ENCODE data around the gene FANCI.

The FANCI gene

DNA sequence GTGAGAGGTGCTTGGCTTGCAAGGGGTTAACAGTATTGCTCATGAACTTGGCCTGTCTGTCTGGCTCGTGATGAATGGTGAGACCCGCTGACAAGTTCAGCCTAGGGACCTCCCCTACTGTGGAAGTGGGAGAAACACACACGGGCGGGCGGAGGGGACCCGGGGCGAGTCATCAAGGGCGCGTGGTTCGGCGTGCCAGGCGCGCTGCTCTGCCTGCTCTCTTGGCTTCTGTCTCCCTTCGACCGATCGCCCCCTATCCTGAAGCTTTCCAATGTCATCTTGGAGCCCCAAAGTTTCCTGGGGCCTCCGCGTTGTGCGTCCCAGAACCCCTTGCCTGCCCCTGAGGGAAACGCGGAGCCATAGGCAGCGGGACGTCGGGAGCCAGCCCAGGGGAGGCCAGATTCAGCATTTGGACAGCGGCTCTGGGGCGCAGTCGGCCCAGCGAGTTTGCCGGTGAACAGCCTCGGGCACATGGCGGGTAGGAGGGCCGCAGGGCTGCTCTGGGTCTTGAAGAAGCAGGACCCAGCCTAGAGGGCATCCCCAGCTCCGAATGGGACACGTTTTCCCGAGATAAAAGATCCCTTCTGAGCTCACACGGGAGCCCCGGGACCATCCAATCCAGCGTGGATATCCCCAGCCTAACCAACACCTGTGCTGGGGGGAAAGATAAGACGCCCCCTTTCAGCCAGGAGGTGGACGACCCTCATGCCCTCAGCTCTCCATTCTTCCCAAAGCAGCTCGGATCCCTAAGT, 117.8 kb downstream of the FANCI start:
- Histone ChIP-seq H3K4me1 (ENCODE audit: low read length) (peaks cover 16% of the 10 kb centered on the region), H3K27me3 (ENCODE audit: low read depth, low read length) (peaks cover 15% of the 10 kb centered on the region), H3K27ac (ENCODE audit: low read length) (no peak overlapping the region), H3K9me3 (ENCODE audit: insufficient read depth, low read length) (no peaks in the 10 kb centered on the region), H3K79me2 (ENCODE audit: low read length) (no peaks in the 10 kb centered on the region), H4K20me1 (ENCODE audit: insufficient read depth, low read length) (no peaks in the 10 kb centered on the region), H3K36me3 (replicated peaks; ENCODE audit: low read depth, low read length) (no peaks in the 10 kb centered on the region), H3K4me2 (ENCODE audit: low read length) (no peak overlapping the region), H3K4me3 (ENCODE audit: low read length) (no peak overlapping the region), H2AFZ (ENCODE audit: low read depth, low read length) (no peak overlapping the region), H3K9ac (ENCODE audit: low read length) (no peak overlapping the region)
- TF ChIP-seq, protein P1, sequence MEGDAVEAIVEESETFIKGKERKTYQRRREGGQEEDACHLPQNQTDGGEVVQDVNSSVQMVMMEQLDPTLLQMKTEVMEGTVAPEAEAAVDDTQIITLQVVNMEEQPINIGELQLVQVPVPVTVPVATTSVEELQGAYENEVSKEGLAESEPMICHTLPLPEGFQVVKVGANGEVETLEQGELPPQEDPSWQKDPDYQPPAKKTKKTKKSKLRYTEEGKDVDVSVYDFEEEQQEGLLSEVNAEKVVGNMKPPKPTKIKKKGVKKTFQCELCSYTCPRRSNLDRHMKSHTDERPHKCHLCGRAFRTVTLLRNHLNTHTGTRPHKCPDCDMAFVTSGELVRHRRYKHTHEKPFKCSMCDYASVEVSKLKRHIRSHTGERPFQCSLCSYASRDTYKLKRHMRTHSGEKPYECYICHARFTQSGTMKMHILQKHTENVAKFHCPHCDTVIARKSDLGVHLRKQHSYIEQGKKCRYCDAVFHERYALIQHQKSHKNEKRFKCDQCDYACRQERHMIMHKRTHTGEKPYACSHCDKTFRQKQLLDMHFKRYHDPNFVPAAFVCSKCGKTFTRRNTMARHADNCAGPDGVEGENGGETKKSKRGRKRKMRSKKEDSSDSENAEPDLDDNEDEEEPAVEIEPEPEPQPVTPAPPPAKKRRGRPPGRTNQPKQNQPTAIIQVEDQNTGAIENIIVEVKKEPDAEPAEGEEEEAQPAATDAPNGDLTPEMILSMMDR (IDR thresholded peaks at IDR 0.05; ENCODE audit: low read depth, low read length): no peak
- no peak for TF ChIP-seq EZH2phosphoT487 (IDR thresholded peaks at IDR 0.05; ENCODE audit: low read depth)

DNA sequence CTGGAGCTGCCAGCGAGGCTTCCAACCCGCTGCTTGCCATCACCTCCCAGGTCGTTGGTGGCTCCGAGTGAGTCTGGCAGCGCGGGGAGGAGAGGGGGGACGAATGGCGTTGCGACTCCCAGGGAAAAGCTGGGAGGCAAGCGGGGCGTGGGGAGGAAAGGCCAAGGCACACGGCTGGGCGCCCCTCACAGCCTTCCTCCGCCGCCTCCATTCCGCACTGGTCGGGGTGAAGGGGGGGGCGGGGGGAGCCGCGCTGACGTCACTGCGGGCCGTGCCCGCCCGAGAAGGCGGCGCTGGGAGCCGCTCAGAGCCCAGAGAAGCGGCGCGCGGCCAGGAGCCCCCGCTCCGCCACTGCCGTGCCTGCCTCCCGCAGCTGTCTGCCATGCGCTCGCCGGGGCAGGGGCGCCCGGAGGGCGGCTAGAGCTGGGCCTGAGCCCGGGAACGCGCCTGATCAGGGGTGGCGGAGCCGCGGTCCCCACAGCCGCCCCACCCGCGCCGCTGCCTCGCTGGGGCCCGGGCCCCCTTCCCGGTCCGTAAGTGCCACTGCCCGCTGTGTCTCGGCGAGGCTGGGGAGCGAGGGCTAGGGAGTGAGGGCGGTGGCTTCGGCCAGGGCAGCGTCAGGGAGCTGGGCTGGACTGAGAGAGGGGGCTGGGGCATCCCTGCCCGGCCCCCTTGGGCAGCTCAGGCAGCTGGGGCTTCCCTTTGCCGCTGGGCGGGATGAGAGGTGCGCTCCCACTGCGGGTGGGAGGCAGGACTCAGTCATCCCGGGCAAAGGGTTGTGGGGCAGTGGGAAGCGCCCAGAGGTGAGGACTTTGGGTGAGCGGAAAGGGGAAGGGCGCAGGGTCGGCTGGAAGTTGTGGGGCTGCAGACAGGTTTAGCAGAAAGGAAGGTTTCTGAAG, 118.7 kb downstream of the FANCI start:
- Histone ChIP-seq H3K4me3 (ENCODE audit: low read length) (no peak overlapping the region), H3K9ac (ENCODE audit: low read length) (no peak overlapping the region), H3K4me1 (ENCODE audit: low read length) (peaks cover 11% of the 10 kb centered on the region), H4K20me1 (ENCODE audit: insufficient read depth, low read length) (no peaks in the 10 kb centered on the region), H3K79me2 (ENCODE audit: low read length) (no peaks in the 10 kb centered on the region), H3K36me3 (replicated peaks; ENCODE audit: low read depth, low read length) (no peaks in the 10 kb centered on the region), H3K27me3 (ENCODE audit: low read depth, low read length) (peaks cover 9% of the 10 kb centered on the region), H3K9me3 (ENCODE audit: insufficient read depth, low read length) (no peaks in the 10 kb centered on the region), H3K27ac (ENCODE audit: low read length) (no peak overlapping the region), H3K4me2 (ENCODE audit: low read length) (no peak overlapping the region), H2AFZ (ENCODE audit: low read depth, low read length) (no peak overlapping the region)
- TF ChIP-seq, protein P1 (IDR thresholded peaks at IDR 0.05; ENCODE audit: low read depth, low read length): no peak
- TF ChIP-seq EZH2phosphoT487 (IDR thresholded peaks at IDR 0.05; ENCODE audit: low read depth): no peak

DNA sequence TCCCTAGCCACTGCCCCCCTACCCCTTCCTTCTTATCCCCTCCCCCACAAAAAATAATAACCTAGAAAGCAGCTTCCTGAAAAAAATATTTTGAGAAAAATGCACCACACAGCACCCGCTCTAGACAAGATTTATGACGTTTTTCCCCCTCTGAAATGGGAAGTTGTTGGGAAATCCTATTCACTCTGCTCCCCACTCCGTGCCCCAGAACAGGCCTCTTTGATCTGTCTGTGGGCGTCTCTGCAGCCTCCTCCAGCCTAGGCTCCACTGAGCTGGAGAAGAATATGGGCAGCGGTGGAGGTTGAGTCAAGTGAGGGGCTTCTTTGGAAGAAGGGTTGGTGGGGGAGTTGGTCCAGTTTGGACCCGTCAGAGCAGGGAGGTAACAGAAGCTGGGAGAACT, 119.4 kb downstream of the FANCI start:
- H3K4me1 ChIP-seq (ENCODE audit: low read length): peaks cover 9% of the 10 kb centered on the region
- TF ChIP-seq, protein P1 (IDR thresholded peaks at IDR 0.05; ENCODE audit: low read depth, low read length): no peak
- TF ChIP-seq EZH2phosphoT487 (IDR thresholded peaks at IDR 0.05; ENCODE audit: low read depth): no peak

DNA sequence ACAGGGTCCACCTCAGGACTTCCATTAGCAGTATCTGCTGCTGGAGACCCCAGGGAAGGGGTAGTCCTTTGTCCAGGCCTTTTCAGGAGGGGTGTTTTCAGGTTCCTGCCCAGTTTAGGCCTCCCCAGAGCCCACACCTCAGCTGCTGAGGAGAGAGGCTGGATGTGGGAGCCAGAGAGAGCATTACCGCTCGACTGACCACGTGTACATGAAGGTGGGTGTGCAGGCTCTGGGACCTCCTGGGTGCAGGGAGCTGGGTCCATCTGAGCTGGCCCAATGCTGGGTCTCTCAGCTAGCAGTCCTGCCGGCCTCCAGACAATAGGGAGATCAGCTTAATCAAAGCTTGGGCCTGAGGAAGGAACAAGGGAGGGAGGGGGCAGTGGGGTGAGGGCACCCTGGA, 120.0 kb downstream of the FANCI start:
- Histone ChIP-seq H3K27me3 (ENCODE audit: low read depth, low read length) (no peaks in the 10 kb centered on the region), H3K27ac (ENCODE audit: low read length) (no peak overlapping the region), H2AFZ (ENCODE audit: low read depth, low read length) (no peak overlapping the region), H3K4me2 (ENCODE audit: low read length) (no peak overlapping the region), H3K9me3 (ENCODE audit: insufficient read depth, low read length) (no peaks in the 10 kb centered on the region), H4K20me1 (ENCODE audit: insufficient read depth, low read length) (no peaks in the 10 kb centered on the region), H3K4me3 (ENCODE audit: low read length) (no peak overlapping the region), H3K4me1 (ENCODE audit: low read length) (peaks cover 5% of the 10 kb centered on the region; the same call in 1 of the 2 replicates), H3K79me2 (ENCODE audit: low read length) (no peaks in the 10 kb centered on the region), H3K36me3 (replicated peaks; ENCODE audit: low read depth, low read length) (no peaks in the 10 kb centered on the region), H3K9ac (ENCODE audit: low read length) (no peak overlapping the region)
- TF ChIP-seq, protein P1 (IDR thresholded peaks at IDR 0.05; ENCODE audit: low read depth, low read length): no peak
- TF ChIP-seq EZH2phosphoT487 (IDR thresholded peaks at IDR 0.05; ENCODE audit: low read depth): no peak

More for the DNA sequence above, 119.4 kb downstream of the FANCI start:
- H2AFZ ChIP-seq (ENCODE audit: low read depth, low read length): no peak overlapping the region
- H3K9ac ChIP-seq (ENCODE audit: low read length): no peak overlapping the region
- H3K79me2 ChIP-seq (ENCODE audit: low read length): no peaks in the 10 kb centered on the region
- H3K36me3 ChIP-seq (replicated peaks; ENCODE audit: low read depth, low read length): no peaks in the 10 kb centered on the region
- H4K20me1 ChIP-seq (ENCODE audit: insufficient read depth, low read length): no peaks in the 10 kb centered on the region
- H3K4me3 ChIP-seq (ENCODE audit: low read length): no peak overlapping the region
- no peak overlapping the region for H3K27ac ChIP-seq (ENCODE audit: low read length)
- H3K4me2 ChIP-seq (ENCODE audit: low read length): no peak overlapping the region
- peaks cover 2% of the 10 kb centered on the region for H3K27me3 ChIP-seq (ENCODE audit: low read depth, low read length)
- H3K9me3 ChIP-seq (ENCODE audit: insufficient read depth, low read length): no peaks in the 10 kb centered on the region

All from OCI-LY3 (cell line).